ENCODE results near the gene PRKCE. TPM values are rescaled to one million over a fixed set of nuclear protein-coding genes. Genes with fewer than 3 reads are reported as not detected.

Gene PRKCE
- total RNA-seq, 2 experiments from 2014 or later, result 24.9 to 26.2 TPM

GRCh38 chr2:45872211-45872610 lies 220.7 kb downstream of the PRKCE start:
- ChIA-PET CTCF (no interaction called here), POLR2A (no interaction called here)
- Mint-ChIP-seq H3K27ac (no peak overlapping the region), H3K27me3 (no peaks in the 10 kb centered on the region), H3K36me3 (ENCODE audit: low read depth) (peaks cover 20% of the 10 kb centered on the region), H3K4me3 (no peak overlapping the region), H3K9me3 (peaks cover 11% of the 10 kb centered on the region), H3K4me1 (ENCODE audit: low read depth) (peaks cover 3% of the 10 kb centered on the region)
- Histone ChIP-seq H3K36me3 (ENCODE audit: insufficient read depth, low read length) (no peaks in the 10 kb centered on the region), H3K27ac (ENCODE audit: low read depth in 1 of 2, low read length in 2 of 2) (no peak overlapping the region), H3K27me3 (ENCODE audit: control insufficient read depth in 1 of 2, insufficient read depth in 2 of 2, low read length in 2 of 2) (no peaks in the 10 kb centered on the region), H3K9me3 (ENCODE audit: control insufficient read depth in 1 of 2, insufficient read depth in 1 of 2, low read length in 2 of 2) (peaks cover 3 to 11% of the 10 kb centered on the region in 2 experiments), H3K4me1 (ENCODE audit: insufficient read depth, low read length) (no peaks in the 10 kb centered on the region), H3K4me3 (ENCODE audit: low read length) (no peak overlapping the region)
- ATAC-seq (ENCODE audit: poor library complexity) (no peak), DNase-seq (no peak)
- intact Hi-C loops (cut with DNase I, micrococcal nuclease), result no loop called here
- TF ChIP-seq CTCF (IDR thresholded peaks at IDR 0.05), result no peak

- no peak for ATAC-seq (ENCODE audit: poor library complexity)
- no peak overlapping the region for H3K4me3 ChIP-seq (ENCODE audit: low read length)
- no peaks in the 10 kb centered on the region for H3K27me3 ChIP-seq (ENCODE audit: control insufficient read depth in 1 of 2, insufficient read depth in 2 of 2, low read length in 2 of 2)
- DNase-seq, result no peak
- H3K27ac ChIP-seq (ENCODE audit: low read depth in 1 of 2, low read length in 2 of 2), result no peak overlapping the region
- intact Hi-C loops (cut with DNase I, micrococcal nuclease), result no loop called here
- Mint-ChIP-seq H3K4me3 (no peak overlapping the region), H3K9me3 (peaks cover 16% of the 10 kb centered on the region), H3K4me1 (ENCODE audit: low read depth) (no peaks in the 10 kb centered on the region), H3K36me3 (ENCODE audit: low read depth) (peaks cover 33% of the 10 kb centered on the region), H3K27ac (no peak overlapping the region), H3K27me3 (no peaks in the 10 kb centered on the region)
- no peak for TF ChIP-seq CTCF (IDR thresholded peaks at IDR 0.05)
- H3K36me3 ChIP-seq (ENCODE audit: insufficient read depth, low read length), result no peaks in the 10 kb centered on the region
- peaks cover 3 to 11% of the 10 kb centered on the region in 2 experiments for H3K9me3 ChIP-seq (ENCODE audit: control insufficient read depth in 1 of 2, insufficient read depth in 1 of 2, low read length in 2 of 2)
- POLR2A ChIA-PET, result no interaction called here
- no peaks in the 10 kb centered on the region for H3K4me1 ChIP-seq (ENCODE audit: insufficient read depth, low read length)
- CTCF ChIA-PET, result no interaction called here
These were observed 222.9 kb downstream of the PRKCE start for GRCh38 chr2:45874344-45874743.

- ChIA-PET CTCF (interaction anchor here (0.8 kb wide), 1 partner anchor 8 kb away, joined by 3 read pairs; no protein-coding TSS in a partner anchor), POLR2A (no interaction called here)
- Mint-ChIP-seq H3K9me3 (peaks cover 16% of the 10 kb centered on the region), H3K4me3 (no peak overlapping the region), H3K36me3 (ENCODE audit: low read depth) (peaks cover 33% of the 10 kb centered on the region), H3K27me3 (no peaks in the 10 kb centered on the region), H3K4me1 (ENCODE audit: low read depth) (no peaks in the 10 kb centered on the region), H3K27ac (no peak overlapping the region)
- intact Hi-C loops (cut with DNase I, micrococcal nuclease), result no loop called here
- no peaks in the 10 kb centered on the region for H3K4me1 ChIP-seq (ENCODE audit: insufficient read depth, low read length)
- peaks cover 3 to 11% of the 10 kb centered on the region in 2 experiments for H3K9me3 ChIP-seq (ENCODE audit: control insufficient read depth in 1 of 2, insufficient read depth in 1 of 2, low read length in 2 of 2)
- no peaks in the 10 kb centered on the region for H3K27me3 ChIP-seq (ENCODE audit: control insufficient read depth in 1 of 2, insufficient read depth in 2 of 2, low read length in 2 of 2)
- no peak overlapping the region for H3K4me3 ChIP-seq (ENCODE audit: low read length)
- no peak overlapping the region for H3K27ac ChIP-seq (ENCODE audit: low read depth in 1 of 2, low read length in 2 of 2)
- TF ChIP-seq CTCF (IDR thresholded peaks at IDR 0.05), result no peak
- DNase-seq, result no peak
- H3K36me3 ChIP-seq (ENCODE audit: insufficient read depth, low read length), result no peaks in the 10 kb centered on the region
- no peak for ATAC-seq (ENCODE audit: poor library complexity)
These were observed 225.1 kb downstream of the PRKCE start for GRCh38 chr2:45876611-45877010.
